Activated gamma-delta T cell treated with Interleukin-2 at 50 U/mL for 16 hours (primary cell): ENCODE results near the gene ZNHIT3.
"Not testable (repeated sequence)": the region's sequence is repeated elsewhere in the genome, so short reads cannot be mapped to it uniquely, and the experiment has no call there.

Experiments used
- DNase-seq: peaks from one replicate; pipeline ENCODE4 v3.0.0-alpha.2; 2020

The ZNHIT3 gene

GRCh38 chr17:36486204-36487194, at the start of gene ZNHIT3:
Gene ZNHIT3, plus strand, starts transcription at chr17:36486681. Its CDS starts 19 bp downstream, at chr17:36486700.
- DNase-seq, result peak; percentile 88

- not testable (repeated sequence) for DNase-seq
Measured at GRCh38 chr17:36441792-36442191, 44.7 kb upstream of the ZNHIT3 start.

GRCh38 chr17:36443777-36444176, 42.7 kb upstream of the ZNHIT3 start:
- DNase-seq, result no peak

- not testable (repeated sequence) for DNase-seq
Measured at GRCh38 chr17:36449997-36450396, 36.5 kb upstream of the ZNHIT3 start.

GRCh38 chr17:36452888-36453287, 33.6 kb upstream of the ZNHIT3 start:
- not testable (repeated sequence) for DNase-seq

- DNase-seq, result not testable (repeated sequence)
Measured at GRCh38 chr17:36457701-36458100, 28.8 kb upstream of the ZNHIT3 start.

- DNase-seq, result no peak
Measured at GRCh38 chr17:36459045-36459444, 27.4 kb upstream of the ZNHIT3 start.

- DNase-seq, result no peak
Measured at GRCh38 chr17:36459601-36460000, 26.9 kb upstream of the ZNHIT3 start.

- no peak for DNase-seq
Measured at GRCh38 chr17:36460265-36460937, 26.1 kb upstream of the ZNHIT3 start.

- no peak for DNase-seq
Measured at GRCh38 chr17:36461330-36462110, 25.0 kb upstream of the ZNHIT3 start.

GRCh38 chr17:36463916-36464764, 22.3 kb upstream of the ZNHIT3 start:
- peak; percentile 18 for DNase-seq

- DNase-seq, result no peak
Measured at GRCh38 chr17:36464765-36465088, 21.8 kb upstream of the ZNHIT3 start.

- DNase-seq, result no peak
Measured at GRCh38 chr17:36468903-36469635, 17.4 kb upstream of the ZNHIT3 start.

GRCh38 chr17:36469733-36470132, 16.7 kb upstream of the ZNHIT3 start:
- no peak for DNase-seq

GRCh38 chr17:36470499-36470898, 16.0 kb upstream of the ZNHIT3 start:
- DNase-seq, result no peak

- DNase-seq, result no peak
Measured at GRCh38 chr17:36474571-36474970, 11.9 kb upstream of the ZNHIT3 start.

GRCh38 chr17:36475346-36475970, 11.0 kb upstream of the ZNHIT3 start:
- no peak for DNase-seq

GRCh38 chr17:36481829-36482228, 4.7 kb upstream of the ZNHIT3 start:
- no peak for DNase-seq

- peak; percentile 72 for DNase-seq
Measured at GRCh38 chr17:36482611-36483504, 3.6 kb upstream of the ZNHIT3 start.

- DNase-seq, result not testable (repeated sequence)
Measured at GRCh38 chr17:36484021-36484420, 2.5 kb upstream of the ZNHIT3 start.
